ENCODE measurements around the gene KLB. TPM values are rescaled to one million over a fixed set of nuclear protein-coding genes. Genes with fewer than 3 reads are reported as not detected.

KLB gene
- total and polyA plus RNA-seq, 4 donors = 0.06 to 0.80 (median 0.38) TPM

- Histone ChIP-seq H3K9me3 (ENCODE audit: control insufficient read depth in 4 of 4, insufficient read depth in 3 of 4, low read length in 3 of 4) (no peaks in the 10 kb centered on the region), H3K27ac (ENCODE audit: low read depth in 1 of 2, low read length in 1 of 2) (no peak overlapping the region), H3K4me3 (no peak overlapping the region), H3K4me1 (ENCODE audit: control insufficient read depth in 5 of 5, insufficient read depth in 5 of 5, low read length in 5 of 5) (no peaks in the 10 kb centered on the region), H3K36me3 (ENCODE audit: control insufficient read depth in 4 of 4, insufficient read depth in 4 of 4, low read length in 4 of 4) (peaks cover 12 to 26% (median 15%) of the 10 kb centered on the region in 4 donors), H3K27me3 (ENCODE audit: control insufficient read depth in 3 of 3, insufficient read depth in 3 of 3, low read length in 2 of 3) (no peaks in the 10 kb centered on the region), H3K9ac (ENCODE audit: insufficient read depth in 1 of 2, low read length in 2 of 2) (no peak overlapping the region)
- TF ChIP-seq CTCF (IDR thresholded peaks at IDR 0.05; ENCODE audit: control extremely low read depth, extremely low read depth) = no peak
- no peak for ATAC-seq (ENCODE audit: insufficient read depth, low FRiP score)
- no peak for DNase-seq
Measured at GRCh38 chr4:39498727-39499020, 91.9 kb downstream of the KLB start.

Small RNA genes lying within 50 kb of the gene (small RNA-seq; reads per million reads assigned to genes)
- gene MIR5591 (ENCODE audit: low replicate concordance) = not detected
- not detected for gene RF00019 (ENCODE audit: low replicate concordance)
- not detected for gene RNU6-887P (ENCODE audit: low replicate concordance)

Other genes with a start within 250 kb of the KLB start
- 10 to 100 TPM; 37.3 to 75.4 TPM for gene WDR19, start 224.4 kb upstream of the KLB start, total RNA-seq
- 10 to 100 TPM; 14.4 to 43.8 TPM for gene WDR19, start 224.4 kb upstream of the KLB start, polyA plus RNA-seq
- 10 to 100 TPM; 37.1 to 75.3 TPM for gene RFC1, start 40.6 kb upstream of the KLB start, total RNA-seq
- 10 to 100 TPM; 11.0 to 14.7 TPM for gene RFC1, start 40.6 kb upstream of the KLB start, polyA plus RNA-seq
- 1,000 to 10,000 TPM in 1 of 2 donors, 100 to 1,000 TPM in 1; 963 to 2,992 TPM for gene RPL9, start 52.0 kb downstream of the KLB start, total RNA-seq
- gene RPL9, start 52.0 kb downstream of the KLB start, polyA plus RNA-seq = 1,000 to 10,000 TPM; 1,357 to 3,293 TPM
- 10 to 100 TPM in 1 of 2 donors, 1 to 10 TPM in 1; 9.8 to 26.7 TPM for gene LIAS, start 52.1 kb downstream of the KLB start, total RNA-seq
- gene LIAS, start 52.1 kb downstream of the KLB start, polyA plus RNA-seq = 10 to 100 TPM in 1 of 2 donors, 1 to 10 TPM in 1; 8.6 to 15.3 TPM
- gene UGDH, start 120.5 kb downstream of the KLB start, total RNA-seq = 10 to 100 TPM; 51.6 to 69.1 TPM
- 10 to 100 TPM; 13.4 to 21.5 TPM for gene UGDH, start 120.5 kb downstream of the KLB start, polyA plus RNA-seq
- gene SMIM14, start 231.9 kb downstream of the KLB start, total RNA-seq = 10 to 100 TPM; 42.8 to 52.1 TPM
- gene SMIM14, start 231.9 kb downstream of the KLB start, polyA plus RNA-seq = 10 to 100 TPM; 23.4 to 24.6 TPM

All from lung (tissue), 13 donors.